ENCODE measurements around the gene CRIM1.

DNA sequence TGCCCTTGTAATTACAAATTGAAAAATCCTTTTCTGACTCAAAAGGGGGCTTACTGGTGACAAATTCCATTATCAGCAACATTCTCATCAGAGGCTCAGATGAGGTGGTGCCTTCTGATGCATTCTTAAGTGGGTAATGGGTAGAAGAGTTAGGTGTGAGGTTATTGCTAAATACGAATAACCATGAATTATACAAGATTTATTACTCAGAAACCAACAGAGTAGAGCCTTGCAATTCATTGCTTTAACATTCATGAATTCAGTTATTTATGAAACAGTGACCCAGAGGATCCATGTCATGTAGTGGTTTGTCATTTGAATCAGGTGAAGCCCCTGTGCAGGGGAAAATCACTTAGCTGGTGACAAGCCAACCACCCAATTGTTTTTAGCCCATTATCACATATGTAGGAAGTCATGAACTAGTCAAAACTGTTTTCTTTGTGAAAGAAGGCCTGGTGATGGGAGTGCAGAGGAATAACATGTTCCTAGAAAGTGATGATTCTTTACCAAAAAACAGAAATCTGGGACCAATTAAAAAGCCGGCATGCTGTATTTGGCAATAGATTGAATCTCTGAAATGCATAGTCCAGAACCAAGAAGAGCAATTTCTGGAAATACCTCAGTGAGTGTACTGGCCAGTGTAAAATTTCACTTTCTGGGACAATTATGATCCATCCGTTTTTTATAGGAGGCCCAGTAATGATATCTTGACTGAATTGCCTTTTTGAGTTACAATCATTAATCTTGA lies 70.2 kb downstream of the CRIM1 start:
- TF ChIP-seq OSR1 (CRISPR knock-in tag; IDR thresholded peaks at IDR 0.05) (no peak), ISL1 (CRISPR knock-in tag; IDR thresholded peaks at IDR 0.05) (no peak), ESRRG (CRISPR knock-in tag; IDR thresholded peaks at IDR 0.05) (no peak), ZFP3 (CRISPR knock-in tag; IDR thresholded peaks at IDR 0.05) (no peak), ZFP30 (CRISPR knock-in tag; IDR thresholded peaks at IDR 0.05) (no peak), ZNF565 (CRISPR knock-in tag; conservative IDR thresholded peaks at IDR 0.05; ENCODE audit: low read depth) (no peak), BACH2 (CRISPR knock-in tag; IDR thresholded peaks at IDR 0.05; ENCODE audit: borderline replicate concordance) (no peak), CSDC2 (CRISPR knock-in tag; IDR thresholded peaks at IDR 0.05) (no peak), ZC3H10 (CRISPR knock-in tag; IDR thresholded peaks at IDR 0.05) (no peak), SNAI2 (CRISPR knock-in tag; IDR thresholded peaks at IDR 0.05) (no peak)
- TF ChIP-seq, protein P1, sequence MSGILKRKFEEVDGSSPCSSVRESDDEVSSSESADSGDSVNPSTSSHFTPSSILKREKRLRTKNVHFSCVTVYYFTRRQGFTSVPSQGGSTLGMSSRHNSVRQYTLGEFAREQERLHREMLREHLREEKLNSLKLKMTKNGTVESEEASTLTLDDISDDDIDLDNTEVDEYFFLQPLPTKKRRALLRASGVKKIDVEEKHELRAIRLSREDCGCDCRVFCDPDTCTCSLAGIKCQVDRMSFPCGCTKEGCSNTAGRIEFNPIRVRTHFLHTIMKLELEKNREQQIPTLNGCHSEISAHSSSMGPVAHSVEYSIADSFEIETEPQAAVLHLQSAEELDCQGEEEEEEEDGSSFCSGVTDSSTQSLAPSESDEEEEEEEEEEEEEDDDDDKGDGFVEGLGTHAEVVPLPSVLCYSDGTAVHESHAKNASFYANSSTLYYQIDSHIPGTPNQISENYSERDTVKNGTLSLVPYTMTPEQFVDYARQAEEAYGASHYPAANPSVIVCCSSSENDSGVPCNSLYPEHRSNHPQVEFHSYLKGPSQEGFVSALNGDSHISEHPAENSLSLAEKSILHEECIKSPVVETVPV (CRISPR knock-in tag; IDR thresholded peaks at IDR 0.05), result no peak
- TF ChIP-seq, protein P2, sequence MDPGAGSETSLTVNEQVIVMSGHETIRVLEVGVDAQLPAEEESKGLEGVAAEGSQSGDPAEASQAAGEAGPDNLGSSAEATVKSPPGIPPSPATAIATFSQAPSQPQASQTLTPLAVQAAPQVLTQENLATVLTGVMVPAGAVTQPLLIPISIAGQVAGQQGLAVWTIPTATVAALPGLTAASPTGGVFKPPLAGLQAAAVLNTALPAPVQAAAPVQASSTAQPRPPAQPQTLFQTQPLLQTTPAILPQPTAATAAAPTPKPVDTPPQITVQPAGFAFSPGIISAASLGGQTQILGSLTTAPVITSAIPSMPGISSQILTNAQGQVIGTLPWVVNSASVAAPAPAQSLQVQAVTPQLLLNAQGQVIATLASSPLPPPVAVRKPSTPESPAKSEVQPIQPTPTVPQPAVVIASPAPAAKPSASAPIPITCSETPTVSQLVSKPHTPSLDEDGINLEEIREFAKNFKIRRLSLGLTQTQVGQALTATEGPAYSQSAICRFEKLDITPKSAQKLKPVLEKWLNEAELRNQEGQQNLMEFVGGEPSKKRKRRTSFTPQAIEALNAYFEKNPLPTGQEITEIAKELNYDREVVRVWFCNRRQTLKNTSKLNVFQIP (CRISPR knock-in tag; IDR thresholded peaks at IDR 0.05; ENCODE audit: borderline replicate concordance, low read depth), result no peak
- TF ChIP-seq, protein P3, sequence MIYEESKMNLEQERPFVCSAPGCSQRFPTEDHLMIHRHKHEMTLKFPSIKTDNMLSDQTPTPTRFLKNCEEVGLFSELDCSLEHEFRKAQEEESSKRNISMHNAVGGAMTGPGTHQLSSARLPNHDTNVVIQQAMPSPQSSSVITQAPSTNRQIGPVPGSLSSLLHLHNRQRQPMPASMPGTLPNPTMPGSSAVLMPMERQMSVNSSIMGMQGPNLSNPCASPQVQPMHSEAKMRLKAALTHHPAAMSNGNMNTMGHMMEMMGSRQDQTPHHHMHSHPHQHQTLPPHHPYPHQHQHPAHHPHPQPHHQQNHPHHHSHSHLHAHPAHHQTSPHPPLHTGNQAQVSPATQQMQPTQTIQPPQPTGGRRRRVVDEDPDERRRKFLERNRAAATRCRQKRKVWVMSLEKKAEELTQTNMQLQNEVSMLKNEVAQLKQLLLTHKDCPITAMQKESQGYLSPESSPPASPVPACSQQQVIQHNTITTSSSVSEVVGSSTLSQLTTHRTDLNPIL (CRISPR knock-in tag; IDR thresholded peaks at IDR 0.05; ENCODE audit: low read depth), result no peak
- TF ChIP-seq, protein P4, sequence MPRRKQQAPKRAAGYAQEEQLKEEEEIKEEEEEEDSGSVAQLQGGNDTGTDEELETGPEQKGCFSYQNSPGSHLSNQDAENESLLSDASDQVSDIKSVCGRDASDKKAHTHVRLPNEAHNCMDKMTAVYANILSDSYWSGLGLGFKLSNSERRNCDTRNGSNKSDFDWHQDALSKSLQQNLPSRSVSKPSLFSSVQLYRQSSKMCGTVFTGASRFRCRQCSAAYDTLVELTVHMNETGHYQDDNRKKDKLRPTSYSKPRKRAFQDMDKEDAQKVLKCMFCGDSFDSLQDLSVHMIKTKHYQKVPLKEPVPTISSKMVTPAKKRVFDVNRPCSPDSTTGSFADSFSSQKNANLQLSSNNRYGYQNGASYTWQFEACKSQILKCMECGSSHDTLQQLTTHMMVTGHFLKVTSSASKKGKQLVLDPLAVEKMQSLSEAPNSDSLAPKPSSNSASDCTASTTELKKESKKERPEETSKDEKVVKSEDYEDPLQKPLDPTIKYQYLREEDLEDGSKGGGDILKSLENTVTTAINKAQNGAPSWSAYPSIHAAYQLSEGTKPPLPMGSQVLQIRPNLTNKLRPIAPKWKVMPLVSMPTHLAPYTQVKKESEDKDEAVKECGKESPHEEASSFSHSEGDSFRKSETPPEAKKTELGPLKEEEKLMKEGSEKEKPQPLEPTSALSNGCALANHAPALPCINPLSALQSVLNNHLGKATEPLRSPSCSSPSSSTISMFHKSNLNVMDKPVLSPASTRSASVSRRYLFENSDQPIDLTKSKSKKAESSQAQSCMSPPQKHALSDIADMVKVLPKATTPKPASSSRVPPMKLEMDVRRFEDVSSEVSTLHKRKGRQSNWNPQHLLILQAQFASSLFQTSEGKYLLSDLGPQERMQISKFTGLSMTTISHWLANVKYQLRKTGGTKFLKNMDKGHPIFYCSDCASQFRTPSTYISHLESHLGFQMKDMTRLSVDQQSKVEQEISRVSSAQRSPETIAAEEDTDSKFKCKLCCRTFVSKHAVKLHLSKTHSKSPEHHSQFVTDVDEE (CRISPR knock-in tag; IDR thresholded peaks at IDR 0.05), result no peak
